Glutamatergic neuron (in vitro differentiated cells): ENCODE measurements around the gene BACE2. TPM values are rescaled to one million over a fixed set of nuclear protein-coding genes. Genes with fewer than 3 reads are reported as not detected.

Experiments
- DNase-seq: peaks from one replicate; pipeline ENCODE4 v3.0.0; 2022
- H3K27ac Mint-ChIP-seq: one replicate; pipeline ENCODE4 v1.8.0; 2020; ENCODE audit warnings: mild to moderate bottlenecking, mixed read lengths, inconsistent platforms; ENCODE audit not compliant: unreplicated experiment
- H3K27me3 Mint-ChIP-seq: one replicate; pipeline ENCODE4 v1.8.0; 2020; ENCODE audit warnings: mild to moderate bottlenecking, moderate library complexity, mixed read lengths, inconsistent platforms; ENCODE audit not compliant: unreplicated experiment
- H3K36me3 Mint-ChIP-seq: one replicate; pipeline ENCODE4 v1.8.0; 2020; ENCODE audit warnings: mild to moderate bottlenecking, mixed read lengths, inconsistent platforms; ENCODE audit not compliant: unreplicated experiment
- H3K4me1 Mint-ChIP-seq: one replicate; pipeline ENCODE4 v1.8.0; 2020; ENCODE audit warnings: mild to moderate bottlenecking, low read depth, mixed read lengths, inconsistent platforms; ENCODE audit not compliant: unreplicated experiment
- H3K4me3 Mint-ChIP-seq: one replicate; pipeline ENCODE4 v1.8.0; 2020; ENCODE audit warnings: mild to moderate bottlenecking, mixed read lengths, inconsistent platforms; ENCODE audit not compliant: unreplicated experiment
- H3K9me3 Mint-ChIP-seq: one replicate; pipeline ENCODE4 v1.8.0; 2020; ENCODE audit warnings: mild to moderate bottlenecking, moderate library complexity, mixed read lengths, inconsistent platforms; ENCODE audit not compliant: unreplicated experiment
- CTCF ChIP-seq: fragments of 200-600 bp; sonication (generic); IDR thresholded peaks from one replicate; pipeline ENCODE4 v1.5.0; 2021; ENCODE audit not compliant: partially characterized antibody, unreplicated experiment
- total RNA-seq: library from RNA; stranded (reverse); fragmentation: NEBNext Ultra II Directional; extraction: Animal tissue kit (Norgen Biotek cat#: 25700); gene quantifications from one replicate; pipeline ENCODE4 v1.2.1, GENCODE V29; 2021; ENCODE audit not compliant: unreplicated experiment

Gene BACE2
- total RNA-seq, 1 donor from 2014 or later, result not detected

- Mint-ChIP-seq H3K4me3 (peak overlapping the region; percentile 55), H3K27ac (no peak overlapping the region), H3K9me3 (peaks cover 5% of the 10 kb centered on the region), H3K36me3 (no peaks in the 10 kb centered on the region), H3K4me1 (peaks cover 2% of the 10 kb centered on the region), H3K27me3 (peaks cover 19% of the 10 kb centered on the region)
- peak; percentile 36 for DNase-seq
- TF ChIP-seq CTCF, result no peak
Observed at GRCh38 chr21:41168391-41169257, 664 bp downstream of the BACE2 start.

- no peak overlapping the region for H3K27ac Mint-ChIP-seq
- H3K9me3 Mint-ChIP-seq, result peaks cover 5% of the 10 kb centered on the region
Observed at GRCh38 chr21:41169258-41169576, 1.3 kb downstream of the BACE2 start.

GRCh38 chr21:41169701-41170100 lies 1.7 kb downstream of the BACE2 start:
- no peak overlapping the region for H3K27ac Mint-ChIP-seq
- H3K9me3 Mint-ChIP-seq, result peaks cover 5% of the 10 kb centered on the region
- H3K36me3 Mint-ChIP-seq, result no peaks in the 10 kb centered on the region
- peaks cover 2% of the 10 kb centered on the region for H3K4me1 Mint-ChIP-seq
- no peak for TF ChIP-seq CTCF
- H3K4me3 Mint-ChIP-seq, result peak overlapping the region; percentile 55
- peaks cover 17% of the 10 kb centered on the region for H3K27me3 Mint-ChIP-seq
- no peak for DNase-seq

More at GRCh38 chr21:41169258-41169576, 1.3 kb downstream of the BACE2 start:
- Mint-ChIP-seq H3K27me3 (peaks cover 17% of the 10 kb centered on the region), H3K36me3 (no peaks in the 10 kb centered on the region), H3K4me3 (peak overlapping the region; percentile 55), H3K4me1 (peaks cover 2% of the 10 kb centered on the region)
- no peak for TF ChIP-seq CTCF
- DNase-seq, result no peak

GRCh38 chr21:41170442-41170841 lies 2.5 kb downstream of the BACE2 start:
- DNase-seq, result peak; percentile 74
- H3K27ac Mint-ChIP-seq, result no peak overlapping the region
- no peaks in the 10 kb centered on the region for H3K36me3 Mint-ChIP-seq
- peaks cover 2% of the 10 kb centered on the region for H3K4me1 Mint-ChIP-seq
- peaks cover 17% of the 10 kb centered on the region for H3K27me3 Mint-ChIP-seq
- TF ChIP-seq CTCF, result peak; percentile 74
- no peak overlapping the region for H3K4me3 Mint-ChIP-seq
- peaks cover 5% of the 10 kb centered on the region for H3K9me3 Mint-ChIP-seq

GRCh38 chr21:41170859-41171609 lies 3.1 kb downstream of the BACE2 start:
- TF ChIP-seq CTCF, result no peak
- Mint-ChIP-seq H3K4me3 (no peak overlapping the region), H3K36me3 (no peaks in the 10 kb centered on the region), H3K27me3 (peaks cover 16% of the 10 kb centered on the region), H3K27ac (no peak overlapping the region), H3K4me1 (peaks cover 2% of the 10 kb centered on the region), H3K9me3 (peaks cover 5% of the 10 kb centered on the region)
- no peak for DNase-seq
